MM.1S (cell line): ENCODE results near the gene LRRC74B.
A peak's percentile ranks its signal among the peaks of the same experiment; 100 is the strongest.
"Not testable (repeated sequence)": the region's sequence is repeated elsewhere in the genome, so short reads cannot be mapped to it uniquely, and the experiment has no call there.

ENCODE experiments used
- DNase-seq: peaks from one replicate; pipeline ENCODE4 v3.0.0-alpha.2; 2015
- H2AFZ ChIP-seq: fragments of 300-600 bp; sonication (generic); 2 replicates; pipeline ENCODE4 v1.6.0; 2016; ENCODE audit warnings: antibody characterized with exemption, low read length
- H3F3A ChIP-seq: fragments of 300-600 bp; sonication (generic); 2 replicates; pipeline ENCODE4 v1.6.1; 2016; ENCODE audit warnings: mild to moderate bottlenecking, antibody characterized with exemption, low read length, moderate library complexity, mixed read lengths; ENCODE audit not compliant: insufficient read depth
- H3K27ac ChIP-seq: fragments of 300-600 bp; sonication (generic); 2 replicates; pipeline ENCODE4 v1.5.1; 2016; ENCODE audit warnings: mild to moderate bottlenecking, low read length
- H3K27me3 ChIP-seq: fragments of 300-600 bp; sonication (generic); replicated peaks from 2 replicates; pipeline ENCODE4 v1.6.0; 2016; ENCODE audit warnings: low read length; ENCODE audit not compliant: insufficient read depth
- H3K36me3 ChIP-seq: fragments of 300-600 bp; sonication (generic); replicated peaks from 2 replicates; pipeline ENCODE4 v1.6.1; 2016; ENCODE audit warnings: mild to moderate bottlenecking, low read length, mixed read lengths; ENCODE audit not compliant: insufficient read depth
- H3K4me1 ChIP-seq: fragments of 300-600 bp; sonication (generic); 2 replicates; pipeline ENCODE4 v1.6.1; 2016; ENCODE audit warnings: low read length, mixed read lengths
- H3K4me2 ChIP-seq: fragments of 300-600 bp; sonication (generic); 2 replicates; pipeline ENCODE4 v1.6.0; 2016; ENCODE audit warnings: low read depth, low read length
- H3K4me3 ChIP-seq: fragments of 300-600 bp; sonication (generic); 2 replicates; pipeline ENCODE4 v1.5.1; 2016; ENCODE audit warnings: low read length, mixed read lengths
- H3K79me2 ChIP-seq: fragments of 300-600 bp; sonication (generic); 2 replicates; pipeline ENCODE4 v1.6.1; 2016; ENCODE audit warnings: mixed run types, low read length, mixed read lengths
- H3K9ac ChIP-seq: fragments of 300-600 bp; sonication (generic); 2 replicates; pipeline ENCODE4 v1.6.1; 2016; ENCODE audit warnings: low read length, mixed read lengths
- H3K9me2 ChIP-seq: fragments of 300-600 bp; sonication (generic); replicated peaks from 2 replicates; pipeline ENCODE4 v1.6.1; 2016; ENCODE audit warnings: mild to moderate bottlenecking, low read length, mixed read lengths; ENCODE audit not compliant: insufficient read depth
- H3K9me3 ChIP-seq: fragments of 300-600 bp; sonication (generic); replicated peaks from 2 replicates; pipeline ENCODE4 v1.6.1; 2016; ENCODE audit warnings: mild to moderate bottlenecking, low read length, mixed read lengths; ENCODE audit not compliant: insufficient read depth
- H4K20me1 ChIP-seq: fragments of 300-600 bp; sonication (generic); 2 replicates; pipeline ENCODE4 v1.6.1; 2016; ENCODE audit warnings: mild to moderate bottlenecking, low read length, moderate library complexity, mixed read lengths; ENCODE audit not compliant: insufficient read depth
- CTCF ChIP-seq: fragments of 300-600 bp; sonication (generic); IDR thresholded peaks from 2 replicates; pipeline ENCODE4 v1.5.1; 2016; ENCODE audit warnings: antibody characterized with exemption, low read length, mixed read lengths
- EZH2 ChIP-seq: fragments of 300-600 bp; sonication (generic); optimal IDR thresholded peaks from 2 replicates; pipeline ENCODE3; 2017; ENCODE audit warnings: low read depth, mild to moderate bottlenecking, antibody characterized with exemption, low read length, mixed read lengths
- EZH2phosphoT487 ChIP-seq: fragments of 300-600 bp; sonication (generic); IDR thresholded peaks from 2 replicates; pipeline ENCODE4 v1.6.1; 2018; ENCODE audit warnings: antibody characterized with exemption, low read length

LRRC74B gene

GRCh38 chr22:21094911-21095772 is 49.4 kb downstream of the LRRC74B start:
- no peak overlapping the region for H3K27ac ChIP-seq
- H3K27me3 ChIP-seq: peaks cover 5% of the 10 kb centered on the region; the same call in 1 of the 2 replicates
- no peaks in the 10 kb centered on the region for H3K9me3 ChIP-seq
- DNase-seq: no peak
- no peaks in the 10 kb centered on the region for H4K20me1 ChIP-seq
- no peak overlapping the region for H3K9ac ChIP-seq
- H3K4me3 ChIP-seq: no peak overlapping the region
- H3F3A ChIP-seq: no peaks in the 10 kb centered on the region
- H3K4me2 ChIP-seq: no peak overlapping the region
- no peaks in the 10 kb centered on the region for H3K9me2 ChIP-seq
- TF ChIP-seq EZH2phosphoT487 (no peak), CTCF (no peak), EZH2 (no peak)
- no peaks in the 10 kb centered on the region for H3K36me3 ChIP-seq
- H3K4me1 ChIP-seq: no peaks in the 10 kb centered on the region
- no peaks in the 10 kb centered on the region for H3K79me2 ChIP-seq
- H2AFZ ChIP-seq: no peak overlapping the region

- no peaks in the 10 kb centered on the region for H3K9me3 ChIP-seq
- H3K4me1 ChIP-seq: no peaks in the 10 kb centered on the region
- H3K4me2 ChIP-seq: no peak overlapping the region
- H3K36me3 ChIP-seq: no peaks in the 10 kb centered on the region
- H3K4me3 ChIP-seq: no peak overlapping the region
- DNase-seq: no peak
- no peaks in the 10 kb centered on the region for H3K9me2 ChIP-seq
- no peak overlapping the region for H2AFZ ChIP-seq
- H3K27me3 ChIP-seq: peaks cover 4% of the 10 kb centered on the region; the same call in 1 of the 2 replicates
- H4K20me1 ChIP-seq: no peaks in the 10 kb centered on the region
- TF ChIP-seq EZH2phosphoT487 (no peak), CTCF (no peak), EZH2 (no peak)
- H3K27ac ChIP-seq: no peak overlapping the region
- H3K79me2 ChIP-seq: no peaks in the 10 kb centered on the region
- H3F3A ChIP-seq: no peaks in the 10 kb centered on the region
- no peak overlapping the region for H3K9ac ChIP-seq
Observed at GRCh38 chr22:21095773-21096107, 50.0 kb downstream of the LRRC74B start.

GRCh38 chr22:21096878-21097277 is 51.1 kb downstream of the LRRC74B start:
- H3K27me3 ChIP-seq, H3K9me3 ChIP-seq, H3K4me1 ChIP-seq, H3K27ac ChIP-seq, H4K20me1 ChIP-seq, DNase-seq, H2AFZ ChIP-seq, H3F3A ChIP-seq, H3K9ac ChIP-seq, H3K4me2 ChIP-seq, H3K9me2 ChIP-seq, H3K4me3 ChIP-seq, H3K79me2 ChIP-seq, H3K36me3 ChIP-seq: not testable (repeated sequence)

- H3K27ac ChIP-seq: no peak overlapping the region
- DNase-seq: no peak
- H3K27me3 ChIP-seq: peaks cover 4% of the 10 kb centered on the region; the same call in 1 of the 2 replicates
- no peaks in the 10 kb centered on the region for H3K9me3 ChIP-seq
- H4K20me1 ChIP-seq: no peaks in the 10 kb centered on the region
- no peaks in the 10 kb centered on the region for H3K9me2 ChIP-seq
- no peaks in the 10 kb centered on the region for H3K4me1 ChIP-seq
- TF ChIP-seq CTCF: peak; percentile 21
- TF ChIP-seq EZH2phosphoT487: no peak
- no peak for TF ChIP-seq EZH2
- H3K4me3 ChIP-seq: no peak overlapping the region
- no peak overlapping the region for H3K9ac ChIP-seq
- H3K4me2 ChIP-seq: no peak overlapping the region
- no peaks in the 10 kb centered on the region for H3K36me3 ChIP-seq
- H3F3A ChIP-seq: no peaks in the 10 kb centered on the region
- H3K79me2 ChIP-seq: no peaks in the 10 kb centered on the region
- H2AFZ ChIP-seq: no peak overlapping the region
Observed at GRCh38 chr22:21098099-21098671, 52.4 kb downstream of the LRRC74B start.
